Left ventricle myocardium superior (tissue), 1 donor: ENCODE measurements around the gene CD274. TPM values are rescaled to one million over a fixed set of nuclear protein-coding genes. Genes with fewer than 3 reads are reported as not detected.
"Not testable (repeated sequence)": the region's sequence is repeated elsewhere in the genome, so short reads cannot be mapped to it uniquely, and the experiment has no call there.

Source experiments
- ATAC-seq: fragments of 200-7000 bp; cut with Tn5 transposase; one replicate; pipeline ENCODE4 v1.9.1; 2020; ENCODE audit warnings: mild to moderate bottlenecking, moderate library complexity
- DNase-seq: peaks from one replicate; pipeline ENCODE4 v3.0.0-alpha.2; 2020
- intact Hi-C: fragments of 100-400 bp; cut with micrococcal nuclease; formaldehyde crosslinking; loops from one replicate; pipeline ENCODE4 v1.11.0; 2022
- total RNA-seq: library from RNA; stranded (reverse); fragmentation: NEBNext Ultra II Directional; extraction: Animal tissue kit (Norgen Biotek cat#: 25700); gene quantifications from one replicate; pipeline ENCODE4 v1.2.1, GENCODE V29; 2021
- donor health status: DM: no; HTN: yes; CAD: no; lungs with severe emphysema.

CD274 gene
- total RNA-seq, 1 donor from 2014 or later = 10.9 TPM

DNA sequence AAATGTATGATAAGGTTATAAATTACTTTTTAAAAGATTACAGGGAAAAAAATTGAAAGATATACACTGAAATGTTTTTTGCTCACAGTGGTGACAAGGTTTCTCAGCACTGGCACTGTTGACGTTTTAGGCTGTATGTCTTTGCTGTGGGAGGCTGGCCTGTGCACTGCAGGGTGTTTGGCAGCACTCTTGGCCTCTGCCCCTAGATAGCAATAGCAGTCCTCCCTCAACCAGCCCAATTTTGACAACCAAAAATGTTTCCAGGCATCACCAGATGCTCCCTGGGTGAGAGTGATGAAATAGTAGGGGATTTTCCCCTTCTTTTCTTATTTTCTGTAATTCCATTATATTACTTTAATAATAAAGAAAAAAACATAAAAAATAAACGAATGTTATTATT lies 3.3 kb downstream of the CD274 start:
- intact Hi-C loops = loop anchor here (5.0 kb wide), 1 partner anchor 134 kb away; no protein-coding TSS in a partner anchor
- peak; percentile 46 for ATAC-seq
- DNase-seq = peak; percentile 54

DNA sequence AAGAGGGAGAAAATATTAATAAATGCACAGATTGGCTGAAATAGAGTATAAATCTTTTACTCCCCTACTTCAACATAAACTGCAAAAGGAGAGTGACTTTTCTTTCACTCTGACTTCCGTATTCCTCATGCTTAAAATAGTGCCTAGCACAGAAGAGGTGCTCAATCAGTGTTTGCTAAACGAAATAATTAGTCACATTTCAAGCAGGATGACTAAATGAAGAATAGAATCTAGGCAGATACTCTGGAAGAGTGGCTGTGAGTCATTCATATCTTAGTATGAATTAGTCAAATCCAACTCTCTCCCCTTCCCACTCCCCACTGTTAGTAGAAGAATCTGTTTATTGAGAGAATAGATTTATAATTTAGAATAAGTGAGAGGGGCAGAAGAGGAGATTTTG lies 4.8 kb downstream of the CD274 start:
- intact Hi-C loops = no loop called here
- no peak for ATAC-seq
- no peak for DNase-seq

DNA sequence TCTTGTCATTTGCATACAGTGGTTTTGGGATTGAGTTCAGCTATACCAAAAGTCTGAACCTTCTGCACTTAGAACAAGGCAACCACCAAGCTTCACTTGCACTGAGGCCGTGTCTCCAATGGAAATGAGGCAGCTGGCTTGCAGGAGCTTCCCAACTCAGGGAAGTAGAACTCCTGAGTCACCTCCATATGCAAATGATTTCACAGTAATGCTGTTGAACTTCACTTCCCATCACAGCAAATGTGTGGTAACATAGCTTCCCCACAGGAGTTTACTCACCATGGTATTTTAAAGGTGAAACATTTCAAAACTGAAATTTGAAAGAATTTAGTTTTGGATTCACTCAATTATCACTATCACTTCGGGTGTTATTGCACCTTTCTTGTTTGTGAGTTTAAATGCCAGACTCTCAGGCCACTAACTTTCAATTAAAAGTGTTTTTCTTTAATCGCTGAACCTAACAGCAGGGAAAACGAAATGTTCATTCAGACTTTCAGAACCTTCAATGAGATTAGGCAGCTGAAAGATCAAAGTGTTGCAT lies 9.0 kb downstream of the CD274 start:
- intact Hi-C loops = no loop called here
- ATAC-seq (no peak), DNase-seq (no peak)

DNA sequence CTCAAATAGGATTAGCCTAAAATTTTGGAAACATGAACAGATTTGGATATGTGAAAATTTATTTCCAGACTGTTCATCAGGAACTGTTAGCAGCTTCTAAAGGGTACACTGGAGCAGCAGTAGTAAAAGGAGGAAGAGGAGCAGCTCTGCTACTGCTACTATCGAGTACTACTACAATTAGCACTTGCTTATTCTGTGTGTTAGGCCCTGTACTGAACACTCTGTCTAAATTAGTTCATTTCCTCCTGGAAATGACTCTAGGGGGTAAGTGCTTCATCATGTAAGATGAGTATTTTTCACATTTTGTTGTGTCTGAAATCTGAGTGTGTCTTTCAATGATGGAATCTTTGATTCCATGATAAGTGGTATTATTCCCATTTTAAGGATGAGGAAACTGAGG lies 9.8 kb downstream of the CD274 start:
- no peak for DNase-seq
- ATAC-seq = no peak
- intact Hi-C loops = no loop called here

DNA sequence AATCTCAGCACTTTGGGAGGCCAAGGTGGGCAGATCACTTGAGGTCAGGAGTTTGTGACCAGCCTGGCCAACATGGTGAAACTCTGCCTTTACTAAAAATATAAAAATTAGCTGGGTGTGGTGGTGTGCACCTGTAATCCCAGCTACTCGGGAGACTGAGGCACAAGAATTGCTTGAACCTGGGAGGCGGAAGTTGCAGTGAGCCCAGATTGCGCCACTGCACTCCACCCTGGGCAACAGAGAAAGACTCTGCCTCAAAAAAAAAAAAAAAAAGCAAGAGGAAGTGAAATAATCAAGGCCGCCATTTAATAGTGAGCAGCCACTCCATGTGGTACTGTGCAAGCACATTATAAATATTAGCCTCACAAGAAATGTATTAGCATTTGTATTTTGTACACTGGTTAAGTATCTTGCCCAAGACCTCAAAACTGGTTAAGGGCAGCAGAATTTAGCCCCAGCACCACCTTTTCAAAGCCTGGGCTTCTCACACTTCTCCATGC lies 14.5 kb downstream of the CD274 start:
- DNase-seq, intact Hi-C loops, ATAC-seq: not testable (repeated sequence)

DNA sequence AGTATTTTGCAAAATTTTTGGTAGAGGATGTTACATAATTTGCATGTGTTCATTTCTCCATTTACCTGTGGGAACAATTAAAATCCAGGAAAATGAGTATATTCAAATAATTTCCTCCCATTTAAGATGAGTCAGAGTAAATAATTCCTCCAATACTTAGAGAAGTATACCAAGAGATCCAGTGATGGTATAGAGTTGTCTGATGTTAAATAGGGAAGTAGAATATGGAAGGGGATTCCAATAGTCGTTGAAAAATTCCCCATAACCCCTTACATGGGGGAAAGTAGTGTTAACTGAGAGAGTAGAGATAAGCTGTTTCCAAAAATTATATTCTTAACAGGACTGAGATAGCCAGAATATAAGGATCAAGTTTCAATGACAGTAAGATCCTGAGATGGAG lies 15.7 kb downstream of the CD274 start:
- no peak for ATAC-seq
- intact Hi-C loops = no loop called here
- no peak for DNase-seq

DNA sequence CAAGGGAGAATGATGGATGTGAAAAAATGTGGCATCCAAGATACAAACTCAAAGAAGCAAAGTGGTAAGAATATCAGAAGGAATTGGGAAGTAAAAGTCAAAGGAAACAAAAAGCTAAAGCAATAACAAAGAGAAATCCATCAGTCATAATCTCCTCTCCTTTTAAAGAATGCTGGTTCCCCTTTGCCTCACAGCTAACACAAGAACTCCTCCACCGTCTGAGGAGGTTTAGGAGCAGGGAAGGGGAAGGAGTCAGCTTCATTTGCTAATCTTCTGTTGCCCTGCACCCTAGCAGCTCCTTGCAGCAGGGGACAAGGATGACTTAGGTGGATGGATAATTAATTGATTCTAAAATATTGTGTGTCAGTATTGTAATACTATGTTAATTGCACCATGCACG lies 16.4 kb downstream of the CD274 start:
- intact Hi-C loops = no loop called here
- ATAC-seq (no peak), DNase-seq (no peak)

DNA sequence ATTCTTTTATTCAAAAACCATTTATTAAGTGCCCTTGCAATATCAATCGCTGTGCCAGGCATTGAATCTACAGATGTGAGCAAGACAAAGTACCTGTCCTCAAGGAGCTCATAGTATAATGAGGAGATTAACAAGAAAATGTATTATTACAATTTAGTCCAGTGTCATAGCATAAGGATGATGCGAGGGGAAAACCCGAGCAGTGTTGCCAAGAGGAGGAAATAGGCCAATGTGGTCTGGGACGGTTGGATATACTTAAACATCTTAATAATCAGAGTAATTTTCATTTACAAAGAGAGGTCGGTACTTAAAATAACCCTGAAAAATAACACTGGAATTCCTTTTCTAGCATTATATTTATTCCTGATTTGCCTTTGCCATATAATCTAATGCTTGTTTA lies 18.5 kb downstream of the CD274 start:
- intact Hi-C loops = no loop called here
- ATAC-seq = no peak
- no peak for DNase-seq

DNA sequence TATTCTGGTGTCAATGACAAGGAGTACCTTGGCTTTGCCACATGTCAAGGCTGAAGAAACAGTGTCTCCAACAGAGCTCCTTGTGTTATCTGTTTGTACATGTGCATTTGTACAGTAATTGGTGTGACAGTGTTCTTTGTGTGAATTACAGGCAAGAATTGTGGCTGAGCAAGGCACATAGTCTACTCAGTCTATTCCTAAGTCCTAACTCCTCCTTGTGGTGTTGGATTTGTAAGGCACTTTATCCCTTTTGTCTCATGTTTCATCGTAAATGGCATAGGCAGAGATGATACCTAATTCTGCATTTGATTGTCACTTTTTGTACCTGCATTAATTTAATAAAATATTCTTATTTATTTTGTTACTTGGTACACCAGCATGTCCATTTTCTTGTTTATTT lies 19.8 kb downstream of the CD274 start:
- no peak for DNase-seq
- intact Hi-C loops = no loop called here
- no peak for ATAC-seq

DNA sequence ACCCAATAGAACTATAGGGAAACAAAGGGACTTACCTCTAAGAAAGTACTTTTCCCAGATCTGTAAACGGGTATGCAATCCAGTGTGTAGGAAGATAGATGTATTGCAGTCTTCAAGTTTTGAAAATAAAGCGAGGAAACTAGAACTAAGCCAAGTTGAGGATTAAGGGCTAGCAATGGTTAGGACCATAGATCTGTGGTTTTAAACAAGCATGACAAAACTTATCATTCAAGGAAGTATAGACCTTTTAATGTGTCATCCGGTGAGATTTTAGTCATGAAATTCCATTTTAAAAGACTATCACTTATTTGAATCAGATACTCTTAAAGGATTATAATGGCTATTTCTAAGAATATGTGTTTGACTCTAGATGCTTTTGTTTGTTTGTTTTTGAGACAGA lies 20.5 kb downstream of the CD274 start:
- intact Hi-C loops = no loop called here
- DNase-seq (no peak), ATAC-seq (no peak)

DNA sequence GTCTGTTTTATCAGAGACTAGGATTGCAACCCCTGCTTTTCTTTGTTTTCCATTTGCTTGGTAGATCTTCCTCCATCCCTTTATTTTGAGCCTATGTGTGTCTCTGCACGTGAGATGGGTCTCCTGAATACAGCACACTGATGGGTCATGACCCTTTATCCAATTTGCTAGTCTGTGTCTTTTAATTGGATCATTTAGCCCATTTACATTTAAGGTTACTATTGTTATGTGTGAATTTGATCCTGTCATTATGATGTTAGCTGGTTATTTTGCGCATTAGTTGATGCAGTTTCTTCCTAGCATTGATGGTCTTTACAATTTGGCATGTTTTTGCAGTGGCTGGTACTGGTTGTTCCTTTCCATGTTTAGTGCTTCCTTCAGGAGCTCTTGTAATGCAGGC lies 25.3 kb downstream of the CD274 start:
- DNase-seq, intact Hi-C loops: not testable (repeated sequence)

DNA sequence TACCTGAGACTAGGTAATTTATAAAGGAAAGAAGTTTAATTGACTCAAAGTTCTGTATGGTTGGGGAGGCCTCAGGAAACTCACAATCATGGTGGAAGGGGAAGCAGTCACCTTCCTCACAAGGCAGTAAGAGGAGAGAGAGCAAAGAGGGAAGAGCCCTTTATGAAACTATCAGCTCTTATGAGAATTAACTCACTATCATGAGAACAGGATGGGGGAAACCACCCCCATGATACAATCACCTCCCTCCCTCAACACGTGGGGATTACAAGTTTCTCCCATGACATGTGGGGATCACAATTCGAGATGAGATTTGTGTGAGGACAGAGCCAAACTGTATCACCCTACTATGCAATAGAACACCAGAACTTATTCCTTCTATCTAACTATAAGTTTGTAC lies 27.9 kb downstream of the CD274 start:
- ATAC-seq (no peak), DNase-seq (no peak)
- intact Hi-C loops = no loop called here

More for the DNA sequence above, 25.3 kb downstream of the CD274 start:
- not testable (repeated sequence) for ATAC-seq

DNA sequence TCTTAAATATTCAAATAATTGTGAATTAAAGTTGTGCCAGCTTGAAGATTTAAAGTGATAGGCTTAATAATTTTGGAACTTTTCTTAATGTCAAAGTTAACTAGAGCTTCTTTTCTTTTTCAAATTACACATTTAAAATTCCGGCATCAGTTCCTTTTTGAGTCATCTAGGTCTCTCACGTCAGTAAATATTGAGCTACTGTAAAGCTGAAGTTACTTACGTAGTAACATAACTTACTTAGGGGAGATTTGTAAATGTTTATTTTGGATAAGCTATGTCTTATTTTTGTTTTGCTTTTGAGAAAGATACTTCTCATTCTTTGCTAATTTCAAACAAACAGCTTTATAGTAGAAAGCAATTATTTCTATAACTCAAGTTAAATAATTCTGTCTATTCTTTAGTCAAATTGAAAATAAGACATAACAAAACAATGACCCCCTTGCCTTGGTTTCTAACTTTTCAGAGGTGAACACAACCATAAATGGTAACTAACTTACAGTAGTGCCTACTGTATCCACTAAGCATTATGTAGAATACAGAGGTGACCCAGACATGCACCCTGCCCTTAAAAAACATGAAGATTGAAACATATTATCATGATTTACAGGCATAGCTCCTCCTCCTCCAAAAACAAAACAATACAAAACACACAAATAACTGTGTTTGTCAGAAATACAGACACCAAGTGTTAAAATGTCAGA lies 29.8 kb downstream of the CD274 start:
- no peak for ATAC-seq
- DNase-seq = no peak
- intact Hi-C loops = no loop called here

DNA sequence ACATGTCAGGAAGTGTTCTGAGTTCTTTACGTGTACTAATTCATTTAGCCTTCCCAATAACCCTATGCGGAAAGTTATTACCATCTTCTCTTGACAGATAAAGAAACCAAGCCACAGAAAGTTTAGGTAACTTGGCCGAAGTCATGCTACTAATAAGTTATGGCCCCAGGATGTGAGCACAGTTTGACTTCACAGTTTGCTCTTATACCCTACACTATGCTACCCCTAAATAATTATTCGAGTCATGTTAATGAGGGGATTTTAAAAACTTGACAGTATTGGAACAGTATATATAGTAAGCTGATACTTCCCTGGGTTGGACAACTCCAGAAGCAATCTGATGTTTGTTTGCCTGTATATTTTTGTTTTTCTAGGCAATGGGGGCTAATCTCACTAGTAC lies 30.6 kb downstream of the CD274 start:
- ATAC-seq = no peak
- intact Hi-C loops = no loop called here

DNA sequence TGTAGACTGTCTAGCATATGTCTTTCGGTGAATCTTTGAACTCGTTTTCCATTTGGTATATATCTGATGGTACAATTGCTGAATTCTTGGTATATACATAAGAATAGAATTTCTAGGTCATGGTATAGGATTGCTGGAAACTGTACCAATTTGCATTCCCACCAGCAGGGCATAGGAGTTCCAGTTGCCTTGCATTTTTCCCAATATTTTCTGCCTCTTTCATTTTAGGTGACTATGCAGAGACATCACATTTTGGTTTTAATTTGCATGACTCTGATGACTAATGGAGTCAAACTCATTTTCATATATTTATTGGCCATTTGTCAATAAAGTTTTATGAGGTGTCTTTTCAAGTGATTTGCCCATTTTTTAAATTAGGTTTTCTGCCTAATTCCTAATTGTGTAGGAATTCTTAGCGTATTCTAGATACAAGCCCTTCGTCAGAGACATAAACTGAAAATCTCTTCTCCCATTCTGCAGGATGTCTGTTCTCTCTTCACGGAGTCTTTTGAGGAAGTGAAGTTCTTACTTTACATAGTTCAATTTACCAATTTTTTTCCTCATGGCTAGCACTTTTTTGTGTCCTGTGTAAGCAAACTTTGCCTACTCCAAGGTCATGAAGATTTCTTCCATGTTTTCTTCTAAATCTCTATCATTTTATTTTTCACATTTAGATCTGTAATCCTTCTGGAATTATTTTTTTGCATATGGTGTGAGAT lies 31.1 kb downstream of the CD274 start:
- ATAC-seq (no peak), DNase-seq (no peak)
- intact Hi-C loops = no loop called here

More for the DNA sequence above, 30.6 kb downstream of the CD274 start:
- DNase-seq = no peak

DNA sequence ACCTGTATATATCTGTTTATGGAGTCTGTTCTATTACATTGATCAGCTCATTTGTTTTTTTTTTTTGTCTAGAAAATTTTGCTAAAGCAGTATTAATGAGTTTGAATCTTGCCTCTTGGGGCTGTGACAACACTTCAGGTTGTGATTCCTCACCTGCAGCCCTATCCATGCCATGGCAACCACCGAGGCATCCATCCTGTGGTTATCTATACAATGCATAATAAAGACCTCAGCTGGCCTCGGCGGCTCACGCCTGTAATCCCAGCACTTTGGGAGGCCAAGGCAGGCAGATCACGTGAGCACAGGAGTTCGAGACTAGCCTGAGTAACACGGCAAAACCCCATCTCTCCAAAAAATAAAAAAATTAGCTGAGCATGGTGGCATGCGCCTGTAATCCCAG lies 31.9 kb downstream of the CD274 start:
- intact Hi-C loops = no loop called here
- DNase-seq (no peak), ATAC-seq (no peak)

DNA sequence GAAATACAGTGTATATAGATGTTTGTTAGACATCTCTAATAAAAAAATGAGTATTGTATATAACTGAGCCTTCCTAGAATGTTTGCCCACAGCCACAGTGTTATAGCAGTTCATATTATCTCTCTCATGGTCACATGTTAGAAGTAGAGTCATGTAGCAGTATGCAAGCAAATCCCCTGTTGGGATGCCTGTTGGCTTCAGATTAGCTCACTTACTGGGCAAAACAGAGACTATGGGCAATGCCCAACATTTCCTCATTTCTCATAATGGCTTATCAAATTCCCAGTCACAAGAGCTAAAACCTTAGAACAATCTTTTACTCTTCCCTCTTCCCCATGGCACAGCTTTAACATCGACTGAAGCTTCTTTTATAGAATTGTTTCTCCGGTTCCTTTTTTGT lies 33.0 kb downstream of the CD274 start:
- ATAC-seq = no peak
- intact Hi-C loops = no loop called here

DNA sequence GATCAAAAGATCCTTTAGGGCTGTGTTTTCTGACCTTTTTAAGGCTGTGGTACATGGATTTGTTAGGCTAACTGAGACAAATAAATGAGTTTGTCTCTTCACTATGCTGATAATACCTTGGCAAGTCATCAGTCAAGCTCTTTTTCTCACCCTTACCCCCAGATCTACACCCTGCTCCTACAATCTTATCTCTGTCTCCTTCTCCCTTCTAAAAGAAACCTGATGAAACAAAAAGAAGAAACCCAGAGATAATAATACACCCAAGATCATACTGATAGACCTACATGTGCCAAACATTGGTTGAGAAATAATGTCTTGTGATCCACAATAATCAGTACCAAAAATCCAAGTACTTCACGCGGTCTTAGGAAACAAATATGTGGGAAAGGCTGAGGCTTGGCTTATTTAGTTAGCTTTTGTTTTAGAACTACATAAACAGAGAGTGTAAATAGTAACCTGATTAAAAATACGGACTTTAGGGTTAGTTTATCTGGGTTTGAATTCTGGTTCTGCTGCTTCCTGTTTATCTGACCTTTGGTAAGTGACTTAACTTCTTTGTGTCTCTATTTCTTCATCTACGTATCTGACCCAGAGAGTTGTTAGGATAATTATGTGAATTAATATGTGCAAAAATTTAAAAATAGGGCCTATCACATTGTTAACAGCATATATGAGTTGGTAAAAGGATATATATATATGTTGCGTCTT lies 35.2 kb downstream of the CD274 start:
- intact Hi-C loops = no loop called here
- DNase-seq = no peak
- no peak for ATAC-seq

More for the DNA sequence above, 33.0 kb downstream of the CD274 start:
- no peak for DNase-seq

DNA sequence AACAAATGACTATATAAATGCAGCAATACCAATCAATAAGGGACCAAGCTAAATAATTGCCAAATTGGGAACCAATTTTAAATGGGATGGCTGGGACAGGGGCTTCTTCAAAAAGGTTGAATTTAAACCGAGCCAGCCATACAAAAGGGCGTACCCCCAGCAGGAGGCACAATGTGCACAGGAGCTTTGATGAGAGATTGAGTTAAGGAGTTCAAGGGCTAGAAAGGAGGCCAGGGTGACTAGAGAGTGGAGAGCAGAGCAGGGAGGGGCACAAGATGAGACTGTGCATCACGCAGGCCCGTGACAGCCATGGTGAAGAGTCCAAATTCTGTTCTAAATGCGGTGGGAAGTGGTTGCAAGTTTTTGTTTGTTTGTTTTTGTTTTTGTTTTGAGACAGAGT lies 36.6 kb downstream of the CD274 start:
- DNase-seq = no peak
- ATAC-seq = no peak
- intact Hi-C loops = no loop called here
